Body of pancreas (tissue), 4 donors: Measurements from ENCODE around the gene C8G.

ENCODE experiments used
- CTCF ChIP-seq, 7 experiments: fragments of 450-650 bp in 4 of 7; fragments of 200-600 bp in 3 of 7; sonication (generic) in 3 of 7; IDR thresholded peaks; one replicate each; pipeline ENCODE4 v1.5.1; 2016 to 2019; ENCODE audit warnings: antibody characterized with exemption in 7 of 7
- POLR2A ChIP-seq, 3 donors: fragments of 450-650 bp; IDR thresholded peaks; one replicate each; pipeline ENCODE4 v1.6.1; 2016; ENCODE audit warnings: antibody characterized with exemption in 3 of 3, mild to moderate bottlenecking in 2 of 3

- TF ChIP-seq POLR2A (IDR thresholded peaks at IDR 0.05) (no peak), CTCF (IDR thresholded peaks at IDR 0.05) (no peak)
Observed at GRCh38 chr9:136934277-136934676, 10.8 kb upstream of the C8G start.
